ENCODE results near the gene GPR137.

GPR137 gene

DNA sequence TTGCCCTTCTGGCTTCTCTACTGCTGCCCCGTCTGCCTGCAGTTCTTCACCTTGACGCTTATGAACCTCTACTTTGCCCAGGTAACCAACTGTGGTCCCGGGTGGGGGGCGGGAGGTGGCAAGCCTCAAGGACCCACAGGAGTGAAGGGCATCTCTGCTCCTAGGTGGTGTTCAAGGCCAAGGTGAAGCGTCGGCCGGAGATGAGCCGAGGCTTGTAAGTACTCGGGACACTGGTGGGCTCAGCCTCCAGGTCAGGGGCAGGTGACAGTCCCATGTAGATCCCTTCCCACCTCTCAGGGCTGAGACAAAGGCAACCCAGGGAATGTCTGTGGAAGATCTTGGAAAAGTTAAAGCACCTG is 1.1 kb downstream of the GPR137 start:
- DNase-seq (ENCODE audit: low spot score), result no peak

- DNase-seq (ENCODE audit: low spot score), result no peak
These were observed 2.2 kb downstream of the GPR137 start for GRCh38 chr11:64287676-64288352.

GRCh38 chr11:64288353-64288750 is 2.7 kb downstream of the GPR137 start:
- DNase-seq (ENCODE audit: low spot score), result no peak

GRCh38 chr11:64289002-64289564 is 3.4 kb downstream of the GPR137 start:
- no peak for DNase-seq (ENCODE audit: low spot score)

- no peak for DNase-seq (ENCODE audit: low spot score)
These were observed 5.0 kb downstream of the GPR137 start for GRCh38 chr11:64290352-64291261.

DNA sequence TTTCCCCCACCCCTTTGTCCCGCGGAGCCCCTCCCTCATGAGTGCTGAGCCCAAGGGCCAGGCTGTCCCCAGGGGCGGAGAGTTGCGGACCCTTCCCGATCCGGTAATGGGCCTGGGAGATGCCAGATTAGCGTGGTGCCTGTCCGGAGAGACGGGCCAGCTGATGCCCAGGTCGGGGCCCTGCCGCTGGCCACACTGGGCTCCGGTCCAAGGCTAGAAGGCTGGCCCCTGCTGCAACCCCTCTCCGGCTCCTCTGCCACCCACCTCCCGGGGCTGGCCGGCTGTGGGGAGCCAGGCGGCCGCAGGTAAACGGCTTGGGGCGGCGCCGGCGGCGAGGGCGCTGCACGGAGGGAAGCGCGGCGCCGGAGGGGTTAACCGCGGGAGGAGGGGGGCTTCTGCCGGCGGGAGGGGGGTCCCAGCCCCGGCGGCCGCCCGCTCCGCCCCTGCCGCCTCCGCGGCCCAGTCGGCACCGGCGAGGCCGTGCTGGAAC is 5.7 kb downstream of the GPR137 start, which contains the start of gene KCNK4:
KCNK4 (plus strand) TSS at position 41 of the 490 bp plus-strand sequence. CDS start 1,717 bp downstream, outside the sequence.
- no peak for DNase-seq (ENCODE audit: low spot score)

- no peak for DNase-seq (ENCODE audit: low spot score)
These were observed 6.3 kb downstream of the GPR137 start for GRCh38 chr11:64291752-64292459.

DNA sequence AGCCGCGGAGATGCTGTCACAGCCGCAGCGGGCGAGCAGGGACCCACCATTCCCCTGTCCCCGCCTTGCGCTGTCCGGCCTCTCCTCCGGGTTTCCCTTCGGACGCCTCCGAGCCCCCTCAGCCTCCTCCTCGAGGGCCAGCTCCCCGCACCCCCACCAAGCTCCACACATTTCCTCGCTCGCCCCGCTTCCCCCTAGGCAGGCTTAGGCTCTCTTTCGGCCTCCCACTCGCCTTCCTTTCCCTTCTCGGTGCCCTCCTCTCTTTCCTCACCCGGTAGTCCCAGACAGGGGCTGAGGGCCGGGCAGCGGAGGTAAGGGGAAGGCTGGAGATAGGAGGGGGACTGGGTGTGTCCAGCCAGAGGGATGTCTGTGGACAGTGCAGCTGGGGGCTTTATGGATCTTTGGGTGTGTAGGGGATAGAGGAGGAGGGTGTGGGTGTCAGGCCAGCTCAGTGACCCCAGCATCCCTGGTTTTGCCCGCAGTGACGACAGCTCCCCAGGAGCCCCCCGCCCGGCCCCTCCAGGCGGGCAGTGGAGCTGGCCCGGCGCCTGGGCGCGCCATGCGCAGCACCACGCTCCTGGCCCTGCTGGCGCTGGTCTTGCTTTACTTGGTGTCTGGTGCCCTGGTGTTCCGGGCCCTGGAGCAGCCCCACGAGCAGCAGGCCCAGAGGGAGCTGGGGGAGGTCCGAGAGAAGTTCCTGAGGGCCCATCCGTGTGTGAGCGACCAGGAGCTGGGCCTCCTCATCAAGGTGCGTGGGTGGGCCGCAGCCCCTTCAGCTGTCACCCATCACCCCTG is 7.0 kb downstream of the GPR137 start:
- no peak for DNase-seq (ENCODE audit: low spot score)

DNA sequence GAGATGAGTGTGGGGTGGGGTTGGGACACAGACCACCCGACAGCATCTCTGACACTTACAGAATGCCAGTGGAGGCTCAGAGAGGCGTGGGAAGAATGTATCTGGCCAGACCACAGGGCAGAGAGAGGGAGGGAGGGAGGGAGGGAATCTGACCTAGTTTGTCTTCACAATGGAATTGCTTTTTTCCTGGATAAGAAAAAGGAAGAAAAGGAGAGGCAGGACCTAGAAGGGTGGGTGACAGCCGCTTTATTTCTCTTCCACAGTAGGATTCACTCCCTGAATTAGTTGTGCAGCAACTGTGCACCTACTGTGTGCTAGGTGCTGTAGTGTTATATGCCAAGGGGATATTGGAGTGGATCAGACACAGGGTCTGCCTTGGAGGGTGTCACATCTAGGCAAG is 9.1 kb downstream of the GPR137 start:
- no peak for DNase-seq (ENCODE audit: low spot score)

GRCh38 chr11:64295760-64296159 is 10.1 kb downstream of the GPR137 start:
- no peak for DNase-seq (ENCODE audit: low spot score)

GRCh38 chr11:64296236-64296635 is 10.6 kb downstream of the GPR137 start:
- DNase-seq (ENCODE audit: low spot score), result no peak

DNA sequence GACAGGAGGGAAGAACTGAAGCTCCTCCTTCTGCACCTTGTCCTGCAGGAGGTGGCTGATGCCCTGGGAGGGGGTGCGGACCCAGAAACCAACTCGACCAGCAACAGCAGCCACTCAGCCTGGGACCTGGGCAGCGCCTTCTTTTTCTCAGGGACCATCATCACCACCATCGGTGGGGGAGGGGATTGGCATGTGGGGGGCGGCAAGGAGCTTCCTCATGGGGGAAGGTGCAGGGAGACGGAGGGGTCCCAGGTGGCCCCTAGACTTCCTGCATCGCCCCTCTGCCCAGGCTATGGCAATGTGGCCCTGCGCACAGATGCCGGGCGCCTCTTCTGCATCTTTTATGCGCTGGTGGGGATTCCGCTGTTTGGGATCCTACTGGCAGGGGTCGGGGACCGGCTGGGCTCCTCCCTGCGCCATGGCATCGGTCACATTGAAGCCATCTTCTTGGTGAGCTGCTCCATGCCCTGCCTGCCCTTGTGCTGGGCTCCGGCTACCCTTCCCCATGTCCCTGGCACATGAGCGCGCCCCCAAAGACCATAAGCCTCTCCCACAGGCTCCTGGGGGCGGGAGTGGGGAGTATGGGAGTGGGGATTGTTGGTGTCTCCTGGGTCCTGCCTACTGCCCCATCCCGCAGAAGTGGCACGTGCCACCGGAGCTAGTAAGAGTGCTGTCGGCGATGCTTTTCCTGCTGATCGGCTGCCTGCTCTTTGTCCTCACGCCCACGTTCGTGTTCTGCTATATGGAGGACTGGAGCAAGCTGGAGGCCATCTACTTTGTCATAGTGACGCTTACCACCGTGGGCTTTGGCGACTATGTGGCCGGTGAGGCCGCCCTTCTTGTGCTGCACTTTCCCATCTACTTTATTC is 11.4 kb downstream of the GPR137 start:
- DNase-seq (ENCODE audit: low spot score), result no peak

- no peak for DNase-seq (ENCODE audit: low spot score)
These were observed 12.2 kb downstream of the GPR137 start for GRCh38 chr11:64297699-64298358.

DNA sequence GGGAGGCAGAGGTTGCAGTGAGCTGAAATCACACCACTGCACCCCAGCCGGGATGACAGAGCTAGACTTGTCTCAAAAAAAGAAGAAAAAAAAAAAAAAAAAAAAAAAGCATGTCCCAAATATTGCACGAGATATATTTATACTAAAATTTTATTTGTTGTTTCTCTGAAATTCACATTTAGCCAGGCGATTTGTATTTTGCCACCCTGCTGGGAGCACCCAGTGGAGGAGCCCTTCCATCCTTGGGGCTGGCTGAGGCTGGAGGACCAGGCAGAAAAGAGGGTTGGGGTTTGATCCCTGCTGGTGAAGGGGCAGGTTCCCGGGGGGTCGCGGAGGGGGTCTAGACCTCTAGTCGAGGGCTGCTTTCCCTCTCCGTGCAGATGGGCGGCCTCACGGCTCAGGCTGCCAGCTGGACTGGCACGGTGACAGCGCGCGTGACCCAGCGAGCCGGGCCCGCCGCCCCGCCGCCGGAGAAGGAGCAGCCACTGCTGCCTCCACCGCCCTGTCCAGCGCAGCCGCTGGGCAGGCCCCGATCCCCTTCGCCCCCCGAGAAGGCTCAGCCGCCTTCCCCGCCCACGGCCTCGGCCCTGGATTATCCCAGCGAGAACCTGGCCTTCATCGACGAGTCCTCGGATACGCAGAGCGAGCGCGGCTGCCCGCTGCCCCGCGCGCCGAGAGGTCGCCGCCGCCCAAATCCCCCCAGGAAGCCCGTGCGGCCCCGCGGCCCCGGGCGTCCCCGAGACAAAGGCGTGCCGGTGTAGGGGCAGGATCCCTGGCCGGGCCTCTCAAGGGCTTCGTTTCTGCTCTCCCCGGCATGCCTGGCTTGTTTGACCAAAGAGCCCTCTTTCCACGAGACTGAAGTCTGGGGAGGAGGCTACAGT is 13.6 kb downstream of the GPR137 start:
- no peak for DNase-seq (ENCODE audit: low spot score)

DNA sequence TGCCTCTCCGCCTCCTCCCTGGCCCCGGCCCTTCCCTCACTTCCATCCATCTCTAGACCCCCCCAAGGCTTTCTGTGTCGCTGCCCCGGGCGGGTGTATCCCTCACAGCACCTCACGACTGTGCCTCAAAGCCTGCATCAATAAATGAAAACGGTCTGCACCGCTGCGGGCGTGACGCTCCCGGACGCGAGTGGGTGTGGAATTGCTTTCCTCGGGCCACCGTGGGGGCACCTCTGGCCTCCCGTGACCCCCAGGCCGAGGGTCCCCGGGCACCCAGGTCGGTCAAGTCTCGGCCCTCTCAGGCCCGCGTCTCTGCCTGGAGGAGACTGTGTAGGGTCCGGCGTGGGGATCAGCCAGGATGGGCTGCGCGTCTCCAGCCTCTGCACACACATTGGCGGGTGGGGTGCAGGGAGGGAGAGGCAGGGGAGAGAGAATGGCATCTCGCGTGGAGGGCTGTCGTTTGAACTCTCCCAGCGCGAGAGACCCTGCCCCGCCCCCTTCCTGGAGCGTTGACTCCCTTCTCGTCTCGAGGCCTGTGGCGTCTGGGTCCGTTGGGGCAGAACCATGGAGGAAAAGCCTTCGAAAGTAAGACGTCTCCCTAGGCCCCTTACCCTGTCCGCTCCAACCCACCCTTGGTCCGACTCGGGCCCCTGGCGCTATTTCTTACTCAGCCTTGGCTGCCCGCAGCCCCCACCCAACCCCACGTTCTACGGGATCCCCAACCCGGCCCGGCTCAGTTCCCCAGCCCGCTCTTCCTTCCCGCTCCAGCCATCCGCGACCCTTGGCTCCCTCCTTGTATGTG is 14.4 kb downstream of the GPR137 start, which contains the start of gene CATSPERZ:
CATSPERZ (plus strand) TSS at position 512 of the 802 bp plus-strand sequence; CDS start at position 565, 53 bp downstream.
- DNase-seq (ENCODE audit: low spot score), result no peak

DNA sequence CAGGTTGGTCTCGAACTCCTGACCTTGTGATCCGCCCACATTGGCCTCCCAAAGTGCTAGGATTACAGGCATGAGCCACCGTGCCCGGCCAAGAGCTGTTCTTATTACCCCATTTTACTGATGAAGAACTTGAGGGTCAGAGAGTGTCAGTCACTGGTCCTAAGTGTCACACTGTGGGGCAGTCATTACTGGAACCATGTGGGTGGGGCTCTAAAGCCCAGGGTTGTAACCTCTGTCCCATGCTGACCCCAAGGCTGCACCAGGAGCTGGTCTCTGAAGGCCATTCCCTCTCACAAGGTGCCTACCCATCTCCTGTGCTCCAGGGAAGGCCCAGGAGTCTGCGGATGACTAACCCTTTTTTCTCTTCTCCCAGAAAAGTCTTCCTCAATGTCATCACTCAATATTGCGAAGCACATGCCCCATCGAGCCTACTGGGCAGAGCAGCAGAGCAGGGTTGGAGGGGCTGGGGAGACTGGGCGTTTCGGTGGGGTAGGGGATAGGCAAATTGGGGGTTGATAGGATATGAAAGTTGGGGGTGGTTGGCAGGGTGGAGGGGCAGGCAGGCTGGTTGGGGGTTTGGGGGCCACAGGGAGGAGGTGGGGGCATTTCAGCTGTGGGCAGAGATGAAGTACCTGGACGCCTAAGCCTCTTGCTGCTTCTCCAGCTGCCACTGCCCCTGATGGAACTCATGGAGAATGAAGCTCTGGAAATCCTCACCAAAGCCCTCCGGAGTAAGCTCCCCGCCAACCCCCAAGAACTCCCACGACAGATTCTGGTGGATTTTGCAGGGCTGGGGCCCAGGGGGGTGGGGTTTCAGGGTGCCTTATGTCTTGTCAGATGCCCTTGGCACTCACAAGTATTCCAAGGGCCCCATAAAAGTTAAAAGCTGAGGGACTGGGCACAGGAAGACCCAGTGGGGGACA is 17.7 kb downstream of the GPR137 start:
- DNase-seq (ENCODE audit: low spot score), result no peak

- no peak for DNase-seq (ENCODE audit: low spot score)
These were observed 18.3 kb downstream of the GPR137 start for GRCh38 chr11:64304032-64304315.
